ENCODE results near the gene DCAF6. TPM values are rescaled to one million over a fixed set of nuclear protein-coding genes. Genes with fewer than 3 reads are reported as not detected.

DCAF6 gene
- total and polyA plus RNA-seq, 4 donors, result 33.5 to 105 (median 71.1) TPM

DNA sequence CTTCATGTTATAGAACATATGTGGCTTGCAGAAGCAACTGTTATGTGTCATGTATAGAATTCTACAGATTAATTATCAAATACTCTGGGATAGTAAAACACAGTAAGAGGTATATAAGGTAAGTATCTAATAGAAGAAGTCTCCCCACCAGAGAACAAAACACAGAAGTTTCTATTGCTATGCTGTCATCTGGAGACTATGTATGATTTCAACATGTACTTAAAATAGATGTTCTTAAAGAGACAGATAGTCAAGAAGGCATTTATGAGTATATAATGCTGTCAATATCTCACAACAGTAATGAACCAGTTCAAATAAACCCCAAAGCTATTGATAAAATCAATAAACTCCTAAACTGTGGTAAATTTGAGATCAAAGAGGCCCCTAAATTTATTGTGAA lies 14.5 kb upstream of the DCAF6 start:
- peaks cover 8 to 60% (median 20%) of the 10 kb centered on the region in 4 donors for H3K4me1 ChIP-seq (ENCODE audit: control insufficient read depth in 4 of 4, insufficient read depth in 4 of 4, low read length in 3 of 4)
- DNase-seq (ENCODE audit: low spot score), result no peak
- H3K4me3 ChIP-seq (ENCODE audit: low read depth in 1 of 3, low read length in 3 of 3), result no peak overlapping the region
- H3K36me3 ChIP-seq (ENCODE audit: control insufficient read depth in 4 of 4, insufficient read depth in 3 of 4, low read depth in 1 of 4, low read length in 3 of 4), result peaks cover 0 to 11% (median 1%) of the 10 kb centered on the region in 4 donors
- H3K27ac ChIP-seq (ENCODE audit: low read depth in 1 of 2, low read length in 2 of 2), result peak overlapping the region in 1 of 2 donors; percentile 28
- H3K27me3 ChIP-seq (ENCODE audit: control insufficient read depth in 4 of 4, insufficient read depth in 4 of 4, low read length in 3 of 4), result no peaks in the 10 kb centered on the region
- no peak for TF ChIP-seq RXRA (IDR thresholded peaks at IDR 0.05)
- no peak for TF ChIP-seq NR2F2 (IDR thresholded peaks at IDR 0.05)
- no peak for TF ChIP-seq HNF4G (IDR thresholded peaks at IDR 0.05)
- no peaks in the 10 kb centered on the region for H3K9me3 ChIP-seq (ENCODE audit: control insufficient read depth in 4 of 4, low read length in 3 of 4)
- H3K9ac ChIP-seq (ENCODE audit: low read depth in 1 of 2, low read length in 2 of 2), result no peak overlapping the region

DNA sequence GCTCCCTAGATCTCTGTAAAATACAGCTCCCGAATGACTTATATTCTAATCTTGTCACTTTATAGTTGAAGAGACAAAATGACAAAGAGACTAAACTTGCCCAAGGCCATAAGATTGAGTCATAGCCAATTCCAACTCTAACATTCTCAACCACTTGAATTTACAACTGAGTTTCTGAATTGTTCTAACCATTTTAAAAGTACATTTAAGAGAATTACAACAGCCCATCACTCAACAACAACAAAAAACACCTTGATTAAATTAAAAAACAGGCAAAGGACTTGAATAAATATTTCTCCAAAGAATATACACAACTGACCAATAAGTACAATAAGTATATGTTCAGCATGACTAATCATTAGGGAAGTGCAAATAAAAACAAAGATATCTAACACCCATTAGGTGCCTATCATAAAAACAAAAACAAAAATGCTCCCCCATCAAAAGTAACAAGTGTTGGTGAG lies 13.8 kb upstream of the DCAF6 start:
- no peak overlapping the region for H3K9ac ChIP-seq (ENCODE audit: low read depth in 1 of 2, low read length in 2 of 2)
- DNase-seq (ENCODE audit: low spot score), result no peak
- WGBS, result 38% methylated on average over 1 of the region's 1 CpG
- H3K27ac ChIP-seq (ENCODE audit: low read depth in 1 of 2, low read length in 2 of 2), result peak overlapping the region in 1 of 2 donors; percentile 20
- H3K4me1 ChIP-seq (ENCODE audit: control insufficient read depth in 4 of 4, insufficient read depth in 4 of 4, low read length in 3 of 4), result peaks cover 4 to 58% (median 21%) of the 10 kb centered on the region in 4 donors
- H3K9me3 ChIP-seq (ENCODE audit: control insufficient read depth in 4 of 4, low read length in 3 of 4), result no peaks in the 10 kb centered on the region
- TF ChIP-seq NR2F2 (IDR thresholded peaks at IDR 0.05) (no peak), RAD21 (IDR thresholded peaks at IDR 0.05) (no peak), JUND (IDR thresholded peaks at IDR 0.05) (no peak), FOXA1 (IDR thresholded peaks at IDR 0.05) (no peak), RXRA (IDR thresholded peaks at IDR 0.05) (no peak), EGR1 (IDR thresholded peaks at IDR 0.05; ENCODE audit: low read depth in 2 of 2) (no peak)
- TF ChIP-seq, protein P1, sequence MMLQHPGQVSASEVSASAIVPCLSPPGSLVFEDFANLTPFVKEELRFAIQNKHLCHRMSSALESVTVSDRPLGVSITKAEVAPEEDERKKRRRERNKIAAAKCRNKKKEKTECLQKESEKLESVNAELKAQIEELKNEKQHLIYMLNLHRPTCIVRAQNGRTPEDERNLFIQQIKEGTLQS (IDR thresholded peaks at IDR 0.05), result no peak
- no peaks in the 10 kb centered on the region for H3K27me3 ChIP-seq (ENCODE audit: control insufficient read depth in 4 of 4, insufficient read depth in 4 of 4, low read length in 3 of 4)
- peaks cover 0 to 11% (median 1%) of the 10 kb centered on the region in 4 donors for H3K36me3 ChIP-seq (ENCODE audit: control insufficient read depth in 4 of 4, insufficient read depth in 3 of 4, low read depth in 1 of 4, low read length in 3 of 4)
- no peak overlapping the region for H3K4me3 ChIP-seq (ENCODE audit: low read depth in 1 of 3, low read length in 3 of 3)

DNA sequence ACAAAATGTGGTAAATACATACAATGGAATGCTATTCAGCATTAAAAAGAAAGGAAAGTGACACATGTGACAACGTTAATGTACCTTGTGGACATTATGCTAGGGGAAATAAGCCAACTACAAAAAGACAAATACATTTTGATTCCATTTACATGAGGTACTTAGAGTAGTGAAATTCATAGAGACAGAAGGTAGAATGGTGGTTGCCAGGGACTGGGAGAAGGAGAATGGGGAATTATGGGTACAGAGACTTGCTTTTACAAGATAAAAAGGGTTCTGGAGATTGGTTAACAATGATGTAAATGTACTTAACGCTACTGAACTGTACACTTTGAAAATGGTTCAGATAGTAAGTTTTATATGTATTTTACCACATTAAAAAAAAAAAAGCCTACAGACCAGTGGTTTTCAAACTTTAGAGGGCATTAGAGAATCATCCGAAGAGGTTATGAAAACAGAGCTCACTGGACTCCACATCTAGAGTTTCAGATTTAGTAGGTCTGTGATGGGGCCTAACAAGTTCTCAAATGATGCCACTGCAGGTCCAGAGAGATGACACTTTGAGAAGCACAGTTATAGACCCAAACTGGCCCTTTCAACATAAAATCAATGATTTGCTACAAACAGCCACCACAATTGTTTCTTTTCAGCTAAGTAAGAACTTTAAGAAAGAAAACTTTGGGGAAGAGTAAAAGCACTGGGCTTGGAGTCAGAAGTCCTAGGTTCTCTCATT lies 13.0 kb upstream of the DCAF6 start:
- H3K9me3 ChIP-seq (ENCODE audit: control insufficient read depth in 4 of 4, low read length in 3 of 4), result no peaks in the 10 kb centered on the region
- peaks cover 0 to 5% (median 1%) of the 10 kb centered on the region in 4 donors for H3K36me3 ChIP-seq (ENCODE audit: control insufficient read depth in 4 of 4, insufficient read depth in 3 of 4, low read depth in 1 of 4, low read length in 3 of 4)
- H3K27me3 ChIP-seq (ENCODE audit: control insufficient read depth in 4 of 4, insufficient read depth in 4 of 4, low read length in 3 of 4), result no peaks in the 10 kb centered on the region
- no peak for TF ChIP-seq HNF4A (conservative IDR thresholded peaks at IDR 0.05)
- TF ChIP-seq, protein P2, sequence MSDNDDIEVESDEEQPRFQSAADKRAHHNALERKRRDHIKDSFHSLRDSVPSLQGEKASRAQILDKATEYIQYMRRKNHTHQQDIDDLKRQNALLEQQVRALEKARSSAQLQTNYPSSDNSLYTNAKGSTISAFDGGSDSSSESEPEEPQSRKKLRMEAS (IDR thresholded peaks at IDR 0.05), result no peak
- TF ChIP-seq TAF1 (conservative IDR thresholded peaks at IDR 0.05), result no peak
- TF ChIP-seq EGR1 (IDR thresholded peaks at IDR 0.05; ENCODE audit: low read depth in 2 of 2), result no peak
- TF ChIP-seq GABPA (IDR thresholded peaks at IDR 0.05 in 1 of 2, conservative IDR thresholded peaks at IDR 0.05 in 1 of 2), result no peak
- TF ChIP-seq FOXA2 (IDR thresholded peaks at IDR 0.05), result no peak
- TF ChIP-seq, protein P1 (IDR thresholded peaks at IDR 0.05), result no peak
- no peak for TF ChIP-seq JUND (IDR thresholded peaks at IDR 0.05)
- TF ChIP-seq YY1 (IDR thresholded peaks at IDR 0.05), result no peak
- no peak for TF ChIP-seq RXRA (IDR thresholded peaks at IDR 0.05)
- TF ChIP-seq SP1 (IDR thresholded peaks at IDR 0.05), result no peak
- TF ChIP-seq, protein P3, sequence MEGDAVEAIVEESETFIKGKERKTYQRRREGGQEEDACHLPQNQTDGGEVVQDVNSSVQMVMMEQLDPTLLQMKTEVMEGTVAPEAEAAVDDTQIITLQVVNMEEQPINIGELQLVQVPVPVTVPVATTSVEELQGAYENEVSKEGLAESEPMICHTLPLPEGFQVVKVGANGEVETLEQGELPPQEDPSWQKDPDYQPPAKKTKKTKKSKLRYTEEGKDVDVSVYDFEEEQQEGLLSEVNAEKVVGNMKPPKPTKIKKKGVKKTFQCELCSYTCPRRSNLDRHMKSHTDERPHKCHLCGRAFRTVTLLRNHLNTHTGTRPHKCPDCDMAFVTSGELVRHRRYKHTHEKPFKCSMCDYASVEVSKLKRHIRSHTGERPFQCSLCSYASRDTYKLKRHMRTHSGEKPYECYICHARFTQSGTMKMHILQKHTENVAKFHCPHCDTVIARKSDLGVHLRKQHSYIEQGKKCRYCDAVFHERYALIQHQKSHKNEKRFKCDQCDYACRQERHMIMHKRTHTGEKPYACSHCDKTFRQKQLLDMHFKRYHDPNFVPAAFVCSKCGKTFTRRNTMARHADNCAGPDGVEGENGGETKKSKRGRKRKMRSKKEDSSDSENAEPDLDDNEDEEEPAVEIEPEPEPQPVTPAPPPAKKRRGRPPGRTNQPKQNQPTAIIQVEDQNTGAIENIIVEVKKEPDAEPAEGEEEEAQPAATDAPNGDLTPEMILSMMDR (IDR thresholded peaks at IDR 0.05; ENCODE audit: low read depth, low read length, missing input control), result no peak
- 84% methylated on average over 3 of the region's 3 CpGs for WGBS
- H3K9ac ChIP-seq (ENCODE audit: low read depth in 1 of 2, low read length in 2 of 2), result no peak overlapping the region
- DNase-seq (ENCODE audit: low spot score), result no peak
- H3K4me1 ChIP-seq (ENCODE audit: control insufficient read depth in 4 of 4, insufficient read depth in 4 of 4, low read length in 3 of 4), result peaks cover 4 to 56% (median 23%) of the 10 kb centered on the region in 4 donors
- no peak overlapping the region for H3K27ac ChIP-seq (ENCODE audit: low read depth in 1 of 2, low read length in 2 of 2)
- H3K4me3 ChIP-seq (ENCODE audit: low read depth in 1 of 3, low read length in 3 of 3), result no peak overlapping the region
